KG1 (cell line): Measurements from ENCODE around the gene ANKRD60.

Source experiments
- DNase-seq: peaks from one replicate; lab custom pipeline; 2025; lab: John Stamatoyannopoulos, UW

The ANKRD60 gene

GRCh38 chr20:58223358-58223941, 5.0 kb downstream of the ANKRD60 start:
- no peak for DNase-seq

GRCh38 chr20:58222446-58222845, 6.0 kb downstream of the ANKRD60 start:
- no peak for DNase-seq

DNA sequence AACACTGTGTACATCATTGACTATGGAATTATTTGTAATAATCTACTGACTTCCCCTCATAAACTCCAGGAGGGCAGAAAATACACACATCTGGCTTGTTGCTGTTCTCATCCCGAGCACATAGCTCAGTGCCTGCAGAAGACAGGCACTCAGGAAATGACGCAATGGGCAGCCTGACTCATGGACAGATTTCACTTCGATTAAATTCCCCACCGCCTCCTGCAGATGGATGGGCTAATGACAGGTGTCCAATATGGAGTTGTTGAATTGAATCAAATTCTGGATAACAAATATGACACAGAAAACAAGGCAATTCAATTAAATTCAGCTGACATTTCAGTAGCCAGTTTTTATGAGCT, 9.1 kb downstream of the ANKRD60 start:
- no peak for DNase-seq

GRCh38 chr20:58218665-58219341, 9.7 kb downstream of the ANKRD60 start:
- no peak for DNase-seq

DNA sequence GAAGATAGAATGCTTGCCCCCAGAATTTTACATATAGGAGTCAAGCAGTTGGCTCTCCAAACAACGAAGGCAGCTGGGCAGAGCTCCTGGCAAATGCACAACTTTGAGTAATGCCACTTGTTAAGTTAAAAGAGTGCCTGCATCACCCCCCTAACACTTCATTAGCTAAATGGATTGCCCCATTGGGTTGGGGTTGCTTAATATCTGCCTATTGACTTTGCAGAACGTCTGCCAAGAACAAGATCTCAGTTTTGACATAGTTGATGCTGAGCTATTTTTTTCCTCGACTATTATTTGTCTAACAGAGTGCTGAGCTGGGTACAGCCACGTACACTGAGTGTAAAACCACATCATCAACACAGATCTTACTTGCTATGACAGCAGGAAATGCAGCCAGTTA, 12.1 kb downstream of the ANKRD60 start:
- no peak for DNase-seq

- DNase-seq: no peak
Measured at GRCh38 chr20:58215116-58215515, 13.3 kb downstream of the ANKRD60 start.

- no peak for DNase-seq
Measured at GRCh38 chr20:58214310-58214709, 14.1 kb downstream of the ANKRD60 start.

GRCh38 chr20:58213716-58214115, 14.7 kb downstream of the ANKRD60 start:
- no peak for DNase-seq

DNA sequence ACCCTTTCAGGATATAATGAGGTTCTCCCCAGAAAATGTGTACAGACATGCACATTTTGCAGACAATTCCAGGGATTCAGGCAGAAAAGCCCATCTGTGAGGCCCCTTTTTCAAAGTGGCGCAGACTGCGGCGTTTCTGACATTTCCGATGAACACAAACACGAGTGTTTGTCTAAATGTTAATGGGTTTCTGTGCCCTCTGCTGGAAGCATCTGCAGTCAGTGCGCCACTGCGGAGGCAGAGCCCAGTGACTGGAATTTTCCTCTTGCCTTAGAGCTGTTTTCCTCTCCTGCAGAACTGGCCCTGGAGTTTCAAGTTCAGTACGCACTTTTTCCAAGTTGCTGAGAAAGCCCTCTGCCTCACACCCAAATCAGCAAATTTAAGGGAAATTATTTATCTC, 15.3 kb downstream of the ANKRD60 start:
- DNase-seq: no peak

DNA sequence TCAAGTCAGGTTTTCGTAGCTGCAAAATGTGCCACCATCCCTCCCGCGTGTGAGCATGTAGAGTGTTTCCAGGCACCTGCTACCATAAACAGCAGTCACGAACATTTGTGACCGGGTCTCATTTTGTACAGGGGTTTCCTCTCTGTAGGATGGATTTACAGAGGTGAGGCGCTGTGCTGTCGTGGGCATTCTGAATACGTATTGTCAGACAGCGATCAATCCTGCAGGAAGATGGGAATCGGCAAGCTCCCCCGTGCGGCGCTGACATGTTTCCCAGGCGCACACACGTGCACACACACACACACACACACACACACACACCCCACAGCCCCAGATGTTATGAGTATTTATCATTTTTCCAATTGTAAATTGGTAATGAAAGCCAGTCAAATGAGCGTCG, 15.8 kb downstream of the ANKRD60 start:
- DNase-seq: no peak

GRCh38 chr20:58210398-58210747, 18.1 kb downstream of the ANKRD60 start:
- DNase-seq: no peak

DNA sequence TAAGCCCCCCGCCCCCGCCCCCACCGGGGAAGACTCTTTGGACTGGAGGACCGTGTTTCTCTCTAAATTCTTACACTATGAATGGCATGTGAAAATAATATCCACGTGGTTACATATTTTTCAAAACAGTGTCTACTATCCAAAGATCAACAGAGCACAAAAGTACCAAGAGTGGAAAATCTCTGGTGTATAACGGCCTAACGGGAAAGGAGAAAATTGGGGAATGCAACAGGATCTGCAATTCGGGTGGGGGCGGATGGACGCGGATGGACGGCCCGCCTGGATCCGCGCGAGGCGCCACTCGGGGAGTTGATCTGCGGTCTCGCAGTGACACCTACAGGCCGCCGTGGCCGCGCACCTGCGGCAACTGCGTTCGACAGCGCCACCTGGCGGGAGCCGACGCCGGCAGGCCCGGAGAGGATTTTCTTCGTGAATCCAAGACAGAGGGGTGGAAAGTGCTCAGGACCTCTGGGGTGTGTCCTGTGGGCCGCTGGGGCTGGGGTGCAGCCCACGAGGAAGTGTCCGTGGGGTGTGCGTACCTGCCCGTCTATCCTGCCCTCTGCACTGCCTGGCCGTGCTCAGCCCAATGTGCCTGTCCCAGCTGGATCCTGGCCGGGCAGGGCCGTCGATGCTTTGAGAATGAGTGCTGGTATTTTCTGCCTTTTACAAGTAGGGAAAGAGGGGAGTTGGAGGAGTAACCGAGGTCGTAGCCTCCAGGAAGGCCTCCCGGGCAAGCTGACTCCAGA, 18.6 kb downstream of the ANKRD60 start:
- DNase-seq: peak; percentile 50

- DNase-seq: no peak
Measured at GRCh38 chr20:58208944-58209343, 19.5 kb downstream of the ANKRD60 start.

DNA sequence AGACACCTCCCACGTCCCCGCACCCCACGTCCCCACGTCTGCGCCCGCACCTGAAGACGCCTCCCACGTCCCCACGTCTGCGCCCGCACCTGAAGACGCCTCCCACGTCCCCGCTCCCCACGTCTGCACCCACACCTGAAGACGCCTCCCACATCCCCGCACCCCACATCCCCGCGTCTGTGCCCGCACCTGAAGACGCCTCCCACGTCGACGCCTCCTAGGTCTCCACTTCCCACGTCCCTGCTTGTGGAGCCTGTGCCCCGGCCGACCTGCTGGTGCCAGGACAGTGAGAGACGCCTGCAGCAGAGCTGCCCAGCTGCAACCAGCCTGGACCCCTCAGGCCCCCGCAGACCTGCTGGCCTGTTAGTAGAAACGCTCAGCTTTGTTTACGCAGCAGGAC, 22.6 kb downstream of the ANKRD60 start:
- DNase-seq: no peak

DNA sequence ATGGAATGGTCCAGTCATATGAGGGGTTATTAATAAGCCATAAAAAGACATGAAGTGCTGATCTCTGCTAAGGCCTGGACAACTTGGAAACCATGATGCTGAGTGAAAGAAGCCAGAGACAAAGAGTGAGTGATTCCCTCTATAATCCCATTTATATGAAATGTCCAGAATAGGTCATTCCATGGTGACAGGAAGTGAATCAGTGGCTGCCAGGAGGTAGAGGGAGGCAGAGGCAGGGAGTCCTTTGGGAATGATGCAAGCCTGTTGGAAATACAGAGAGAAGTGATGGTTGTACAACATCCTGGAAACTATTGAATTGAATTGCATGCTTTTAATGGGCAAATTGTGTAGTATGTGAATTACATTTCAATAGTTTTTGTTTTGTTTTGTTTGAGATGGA, 26.4 kb downstream of the ANKRD60 start:
- DNase-seq: no peak

- DNase-seq: no peak
Measured at GRCh38 chr20:58201616-58202015, 26.8 kb downstream of the ANKRD60 start.

DNA sequence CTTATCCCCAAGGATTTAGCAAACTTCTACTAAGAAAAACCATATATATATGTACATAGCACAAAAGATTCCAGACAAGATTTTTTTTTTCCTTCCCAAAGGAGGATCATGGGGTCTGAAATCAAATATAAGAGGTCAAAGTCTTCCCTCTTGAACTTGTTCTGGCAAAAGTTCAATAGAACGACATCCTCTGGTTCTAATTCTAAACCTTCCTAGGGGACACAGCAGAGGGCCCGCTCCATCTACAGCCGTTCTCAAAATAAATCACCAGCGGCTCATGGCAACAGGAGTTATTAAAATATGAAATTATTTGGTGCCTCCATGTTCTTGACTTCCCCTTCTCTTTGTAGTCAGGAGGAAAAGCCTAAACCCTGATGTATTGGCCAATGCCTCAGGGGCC, 29.0 kb downstream of the ANKRD60 start:
- DNase-seq: no peak

GRCh38 chr20:58198901-58199355, 29.5 kb downstream of the ANKRD60 start:
- no peak for DNase-seq

- DNase-seq: no peak
Measured at GRCh38 chr20:58198384-58198783, 30.1 kb downstream of the ANKRD60 start.

DNA sequence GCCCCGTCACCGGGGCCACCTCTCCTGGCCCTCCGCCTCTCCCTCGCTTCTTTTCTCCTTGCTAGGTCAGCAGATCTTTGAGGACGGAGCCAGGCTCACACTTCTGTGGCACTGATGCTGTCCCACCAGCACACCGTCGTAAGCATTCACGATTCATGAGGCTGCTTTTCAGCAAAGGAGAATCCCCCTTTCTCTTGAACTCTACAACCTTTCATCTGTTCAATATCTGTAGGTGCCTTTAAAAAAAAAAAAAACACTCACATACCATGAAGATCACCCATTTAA, 31.3 kb downstream of the ANKRD60 start:
- no peak for DNase-seq

DNA sequence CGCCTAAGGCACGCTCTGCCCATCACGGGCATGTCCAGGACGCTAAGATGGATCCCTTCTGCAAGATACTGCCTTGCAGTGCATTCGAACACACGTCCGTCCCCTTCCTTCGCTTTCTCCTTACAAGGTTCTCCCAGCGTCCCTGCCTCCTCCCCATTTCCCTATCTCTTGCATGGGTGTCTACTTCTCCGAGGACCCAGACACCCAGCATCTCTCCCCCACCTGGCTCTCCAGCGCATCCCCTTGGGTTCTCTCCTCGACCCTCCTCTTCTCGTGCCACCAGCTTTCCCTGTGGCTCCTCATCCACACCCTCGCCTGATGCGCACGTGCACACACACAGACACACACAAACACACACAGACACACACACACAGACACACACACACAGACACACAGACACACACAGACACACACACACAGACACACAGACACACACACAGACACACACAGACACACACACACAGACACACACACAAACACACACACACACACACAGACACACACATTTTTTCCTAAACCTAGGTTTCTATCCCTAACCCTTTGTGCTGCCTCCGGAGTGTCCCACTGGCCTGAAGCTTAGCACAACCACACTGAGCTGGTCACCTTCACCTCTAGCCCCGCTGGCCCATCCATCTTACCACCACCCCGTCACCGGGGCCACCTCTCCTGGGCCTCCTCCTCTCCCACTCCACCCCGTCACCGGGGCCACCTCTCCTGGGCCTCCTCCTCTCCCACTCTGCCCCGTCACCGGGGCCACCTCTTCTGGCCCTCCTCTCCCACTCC, 31.9 kb downstream of the ANKRD60 start:
- no peak for DNase-seq

DNA sequence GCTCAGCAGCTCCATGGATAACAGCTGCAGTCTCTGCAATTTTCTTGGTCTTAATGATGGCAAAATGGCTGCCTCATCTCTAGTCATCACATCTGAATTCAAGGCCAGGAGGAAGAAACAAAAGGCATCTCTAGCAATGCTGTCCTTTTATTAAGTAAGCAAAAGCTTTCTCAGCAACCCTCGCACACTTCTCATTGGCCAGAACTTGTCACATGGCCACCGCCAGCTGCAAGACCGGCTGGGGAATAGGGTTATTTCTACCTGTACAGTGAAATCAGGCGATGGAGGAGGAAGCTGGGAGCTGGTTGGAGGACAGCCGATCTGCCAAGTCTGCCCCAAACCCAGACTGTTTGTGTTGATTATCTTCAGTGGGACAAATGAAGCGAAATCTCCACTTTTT, 33.4 kb downstream of the ANKRD60 start:
- no peak for DNase-seq

- DNase-seq: no peak
Measured at GRCh38 chr20:58194175-58194791, 34.2 kb downstream of the ANKRD60 start.
